Central memory CD8-positive, alpha-beta T cell (primary cell): ENCODE results near the gene VWA1.
"Not testable (repeated sequence)": the region's sequence is repeated elsewhere in the genome, so short reads cannot be mapped to it uniquely, and the experiment has no call there.

Experiments used
- ATAC-seq: fragments of 150-1000 bp; cut with Tn5 transposase; replicated peaks from 2 replicates; pipeline ENCODE4 v1.10.0; 2022; ENCODE audit warnings: mild to moderate bottlenecking, moderate FRiP score, moderate number of reproducible peaks; ENCODE audit not compliant: poor library complexity, severe bottlenecking; ENCODE audit errors: extremely low read depth
- DNase-seq, 2 donors: peaks; one replicate each; pipeline ENCODE4 v3.0.0; 2021; ENCODE audit warnings: low spot score in 2 of 2
- H3K27ac Mint-ChIP-seq: one replicate; pipeline ENCODE4 v1.8.0; 2022; ENCODE audit warnings: low read depth, mild to moderate bottlenecking, moderate library complexity, mixed read lengths
- H3K27me3 Mint-ChIP-seq: one replicate; pipeline ENCODE4 v1.8.0; 2022; ENCODE audit warnings: mixed read lengths
- H3K36me3 Mint-ChIP-seq: one replicate; pipeline ENCODE4 v1.8.0; 2022; ENCODE audit warnings: mild to moderate bottlenecking, moderate library complexity, mixed read lengths; ENCODE audit not compliant: insufficient read depth
- H3K4me1 Mint-ChIP-seq: one replicate; pipeline ENCODE4 v1.8.0; 2022; ENCODE audit warnings: mixed read lengths
- H3K4me3 Mint-ChIP-seq: one replicate; pipeline ENCODE4 v1.8.0; 2022; ENCODE audit warnings: mild to moderate bottlenecking, moderate library complexity, mixed read lengths
- H3K9me3 Mint-ChIP-seq: one replicate; pipeline ENCODE4 v1.8.0; 2022; ENCODE audit warnings: mixed read lengths

The VWA1 gene

DNA sequence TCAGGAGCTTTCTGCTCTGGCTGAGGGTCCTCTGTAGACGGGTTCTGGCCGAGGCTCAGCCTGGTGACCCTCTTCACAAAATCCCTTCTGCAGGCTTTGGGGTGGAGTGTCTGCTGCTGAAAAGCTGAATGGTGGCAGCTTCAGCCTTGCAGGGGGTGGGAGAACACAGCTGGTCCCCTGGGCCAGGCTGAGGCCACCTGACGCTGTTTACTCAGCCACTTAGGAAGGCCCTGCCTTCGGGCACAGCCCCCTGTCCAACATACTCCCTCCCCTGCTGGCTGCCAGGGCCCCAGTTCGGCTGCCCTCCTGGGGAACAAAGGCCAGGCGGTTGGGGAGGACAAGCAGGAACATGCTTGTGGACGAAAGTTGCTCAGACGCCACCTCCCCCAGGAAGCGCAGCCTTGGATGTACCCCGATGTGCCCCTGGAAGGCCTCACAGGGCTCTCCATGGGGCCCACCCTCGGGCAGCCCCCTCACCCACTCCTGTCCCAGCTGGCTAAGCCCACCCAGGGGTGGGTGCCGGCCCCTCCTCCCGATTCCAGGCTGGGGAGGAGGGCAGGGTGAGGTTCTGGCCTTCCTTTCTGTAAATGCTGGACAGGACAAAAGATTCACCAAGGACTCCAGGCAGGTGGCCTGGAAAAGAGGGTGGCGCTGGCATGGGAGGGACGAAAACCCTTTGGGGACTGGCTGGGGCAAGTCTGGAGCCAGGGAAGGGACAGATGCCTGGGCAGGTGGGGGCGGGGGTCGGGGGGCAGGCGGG lies 14.2 kb upstream of the VWA1 start, which contains the start of gene ANKRD65:
TSS of gene ANKRD65 (minus strand) at position 130 of the 760 bp plus-strand sequence. CDS start 271 bp downstream, outside the sequence.
- Mint-ChIP-seq H3K27ac (no peak within 1 kb of the TSS), H3K4me1 (no peaks in the 10 kb centered on the region)
- ATAC-seq, result no peak

DNA sequence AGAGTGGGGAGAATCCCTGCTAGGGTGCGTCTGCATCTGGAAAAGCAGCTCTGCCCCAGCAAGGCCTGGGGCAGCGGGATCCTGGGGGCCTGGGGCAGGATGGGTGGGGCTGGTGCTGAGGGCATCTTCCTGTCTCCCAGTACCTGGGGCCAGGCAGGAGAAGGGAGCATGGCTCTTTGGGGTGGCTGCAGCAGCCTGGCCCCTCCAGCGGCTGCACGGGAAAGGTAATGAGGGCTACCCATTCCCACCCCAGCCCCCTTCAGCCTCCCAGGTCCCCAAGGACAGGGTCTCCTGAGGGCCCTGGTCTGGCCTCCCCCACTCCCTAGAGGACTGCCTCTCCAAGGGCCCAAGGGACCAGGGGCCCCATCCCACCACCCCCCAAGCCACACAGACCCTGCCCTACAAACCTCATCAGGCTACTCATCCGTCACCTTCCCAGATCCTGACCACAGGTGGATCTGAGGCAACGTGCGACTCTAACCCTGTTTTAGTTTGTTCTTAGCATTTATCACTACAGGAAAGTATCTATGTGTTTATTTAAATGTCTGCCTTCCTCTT lies 13.5 kb upstream of the VWA1 start:
- no peak overlapping the region for H3K4me3 Mint-ChIP-seq
- no peak overlapping the region for H3K27ac Mint-ChIP-seq
- H3K36me3 Mint-ChIP-seq, result no peaks in the 10 kb centered on the region
- ATAC-seq, result no peak
- H3K27me3 Mint-ChIP-seq, result peaks cover 29% of the 10 kb centered on the region
- no peaks in the 10 kb centered on the region for H3K9me3 Mint-ChIP-seq
- DNase-seq, result no peak
- H3K4me1 Mint-ChIP-seq, result no peaks in the 10 kb centered on the region

More for the DNA sequence above, 14.2 kb upstream of the VWA1 start, which contains the start of gene ANKRD65:
- Mint-ChIP-seq H3K9me3 (no peaks in the 10 kb centered on the region), H3K36me3 (no peaks in the 10 kb centered on the region), H3K27me3 (peaks cover 29% of the 10 kb centered on the region), H3K4me3 (no peak within 1 kb of the TSS)
- no peak for DNase-seq

GRCh38 chr1:1422465-1423244 lies 12.8 kb upstream of the VWA1 start:
- Mint-ChIP-seq H3K4me1 (no peaks in the 10 kb centered on the region), H3K27me3 (peaks cover 29% of the 10 kb centered on the region), H3K9me3 (no peaks in the 10 kb centered on the region), H3K4me3 (no peak overlapping the region), H3K36me3 (no peaks in the 10 kb centered on the region), H3K27ac (no peak overlapping the region)
- no peak for ATAC-seq
- no peak for DNase-seq

DNA sequence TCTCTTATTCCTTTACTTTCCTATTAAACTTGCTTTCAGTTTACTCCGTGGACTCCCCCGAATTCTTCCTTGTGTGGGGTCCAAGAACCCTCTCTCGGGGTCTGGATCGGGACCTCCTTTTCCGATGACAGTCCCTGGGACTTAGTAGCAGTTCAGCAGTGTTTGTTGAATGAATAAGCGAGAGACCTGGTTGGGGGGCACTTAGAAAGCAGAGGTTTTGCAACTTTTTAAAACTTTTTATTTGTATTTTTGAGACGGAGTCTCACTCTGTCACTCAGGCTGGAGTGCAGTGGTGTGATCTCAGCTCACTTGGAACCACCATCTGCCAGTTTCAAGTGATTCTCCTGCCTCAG lies 12.3 kb upstream of the VWA1 start:
- Mint-ChIP-seq H3K4me1 (no peaks in the 10 kb centered on the region), H3K9me3 (no peaks in the 10 kb centered on the region), H3K27ac (no peak overlapping the region), H3K36me3 (no peaks in the 10 kb centered on the region), H3K4me3 (no peak overlapping the region), H3K27me3 (peaks cover 32% of the 10 kb centered on the region)
- ATAC-seq (no peak), DNase-seq (no peak)

- Mint-ChIP-seq H3K4me1 (no peaks in the 10 kb centered on the region), H3K27me3 (peaks cover 43% of the 10 kb centered on the region), H3K4me3 (peak overlapping the region; percentile 29), H3K36me3 (no peaks in the 10 kb centered on the region), H3K9me3 (no peaks in the 10 kb centered on the region), H3K27ac (no peak overlapping the region)
- DNase-seq (no peak), ATAC-seq (no peak)
Observed at GRCh38 chr1:1424707-1425106, 10.8 kb upstream of the VWA1 start.

DNA sequence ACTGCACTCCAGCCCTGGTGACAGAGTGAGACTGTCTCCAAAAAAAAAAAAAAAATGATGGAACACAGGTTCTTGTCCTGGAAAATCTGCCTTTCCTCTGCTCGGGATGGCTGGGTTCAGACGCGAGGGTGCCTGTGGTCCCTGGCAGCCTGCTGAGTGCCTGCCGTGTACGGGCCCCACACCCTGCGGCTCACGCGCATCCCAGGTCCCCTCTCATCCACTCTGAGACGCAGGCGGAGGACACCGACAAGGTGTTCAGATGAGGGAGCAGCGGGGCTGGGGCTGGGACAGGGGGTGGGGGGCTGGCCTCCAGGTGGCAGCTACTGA lies 10.1 kb upstream of the VWA1 start:
- H3K27me3 Mint-ChIP-seq, result peaks cover 50% of the 10 kb centered on the region
- H3K9me3 Mint-ChIP-seq, result no peaks in the 10 kb centered on the region
- no peaks in the 10 kb centered on the region for H3K4me1 Mint-ChIP-seq
- no peak overlapping the region for H3K27ac Mint-ChIP-seq
- no peak overlapping the region for H3K4me3 Mint-ChIP-seq
- DNase-seq (no peak), ATAC-seq (no peak)
- no peaks in the 10 kb centered on the region for H3K36me3 Mint-ChIP-seq

DNA sequence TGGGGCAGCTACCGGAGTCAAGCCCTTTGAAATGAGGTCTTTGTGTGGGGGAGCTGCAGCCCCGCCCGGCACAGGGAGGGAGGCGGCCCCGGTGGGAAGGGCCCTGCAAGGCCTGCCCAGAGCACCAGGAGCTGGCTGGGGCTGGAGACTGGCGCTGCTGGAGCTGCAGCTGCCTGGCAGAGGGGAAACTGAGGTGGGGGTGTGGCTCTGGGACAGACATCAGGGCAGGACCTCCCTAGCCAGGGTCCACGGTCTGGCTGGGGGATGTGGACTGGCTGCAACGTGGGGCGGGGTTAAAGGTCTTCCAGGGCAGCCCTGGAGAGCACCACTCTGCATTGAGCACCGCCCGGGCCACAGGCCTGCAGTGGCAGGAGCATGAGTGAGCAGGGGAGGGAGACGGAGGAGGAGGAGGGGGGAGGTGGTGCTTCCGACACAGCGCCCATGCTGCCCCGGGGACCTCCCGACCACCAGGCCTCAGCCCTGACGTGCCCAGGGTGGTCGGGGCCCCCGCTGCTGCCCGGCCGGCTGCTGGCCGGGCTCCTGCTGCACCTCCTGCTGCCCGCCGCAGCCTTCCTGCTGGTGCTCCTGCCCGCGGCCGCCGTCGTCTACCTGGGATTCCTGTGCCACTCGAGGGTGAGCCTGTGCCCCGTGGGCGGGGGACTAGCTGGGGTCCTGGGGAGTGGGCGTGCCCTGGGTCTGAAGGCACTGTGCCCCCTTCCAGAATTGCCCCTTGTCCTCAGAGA lies 9.6 kb upstream of the VWA1 start:
- H3K36me3 Mint-ChIP-seq, result no peaks in the 10 kb centered on the region
- no peak overlapping the region for H3K27ac Mint-ChIP-seq
- no peaks in the 10 kb centered on the region for H3K4me1 Mint-ChIP-seq
- no peak for ATAC-seq
- DNase-seq, result no peak
- no peaks in the 10 kb centered on the region for H3K9me3 Mint-ChIP-seq
- H3K4me3 Mint-ChIP-seq, result no peak overlapping the region
- H3K27me3 Mint-ChIP-seq, result peaks cover 50% of the 10 kb centered on the region

DNA sequence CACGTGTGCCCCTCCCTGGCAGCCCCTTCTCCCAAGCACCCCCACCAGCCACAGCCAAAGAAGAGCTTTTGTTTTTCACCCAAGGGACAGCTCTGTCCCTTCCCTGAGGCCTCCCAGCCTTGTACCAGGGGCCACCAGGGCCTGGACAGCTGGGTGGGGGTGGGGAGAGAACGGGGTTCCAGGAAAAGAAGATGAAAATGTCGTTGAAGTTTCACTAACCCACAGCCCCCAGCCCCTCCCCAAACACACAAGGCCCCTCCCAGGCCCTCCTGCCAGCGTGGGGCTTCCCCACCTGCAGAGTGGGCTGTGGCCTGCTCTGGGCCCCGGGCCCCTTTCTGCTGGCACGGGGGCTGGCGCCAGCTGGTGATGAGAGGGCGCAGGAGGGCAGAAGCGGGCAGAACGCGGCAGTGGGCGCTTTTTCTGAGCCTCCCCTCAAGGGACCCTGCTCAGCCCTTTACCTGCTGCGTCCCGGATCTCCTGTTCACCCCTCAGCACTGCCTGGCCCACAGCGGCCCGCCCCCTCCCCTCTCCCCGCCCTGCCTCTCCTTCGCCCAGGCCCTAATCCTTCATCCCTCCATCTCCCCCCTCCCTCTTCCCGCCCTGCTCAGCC lies 8.9 kb upstream of the VWA1 start:
- Mint-ChIP-seq H3K4me3 (no peak overlapping the region), H3K27me3 (peaks cover 50% of the 10 kb centered on the region), H3K9me3 (no peaks in the 10 kb centered on the region), H3K4me1 (no peaks in the 10 kb centered on the region), H3K27ac (no peak overlapping the region), H3K36me3 (no peaks in the 10 kb centered on the region)
- ATAC-seq (no peak), DNase-seq (no peak)

DNA sequence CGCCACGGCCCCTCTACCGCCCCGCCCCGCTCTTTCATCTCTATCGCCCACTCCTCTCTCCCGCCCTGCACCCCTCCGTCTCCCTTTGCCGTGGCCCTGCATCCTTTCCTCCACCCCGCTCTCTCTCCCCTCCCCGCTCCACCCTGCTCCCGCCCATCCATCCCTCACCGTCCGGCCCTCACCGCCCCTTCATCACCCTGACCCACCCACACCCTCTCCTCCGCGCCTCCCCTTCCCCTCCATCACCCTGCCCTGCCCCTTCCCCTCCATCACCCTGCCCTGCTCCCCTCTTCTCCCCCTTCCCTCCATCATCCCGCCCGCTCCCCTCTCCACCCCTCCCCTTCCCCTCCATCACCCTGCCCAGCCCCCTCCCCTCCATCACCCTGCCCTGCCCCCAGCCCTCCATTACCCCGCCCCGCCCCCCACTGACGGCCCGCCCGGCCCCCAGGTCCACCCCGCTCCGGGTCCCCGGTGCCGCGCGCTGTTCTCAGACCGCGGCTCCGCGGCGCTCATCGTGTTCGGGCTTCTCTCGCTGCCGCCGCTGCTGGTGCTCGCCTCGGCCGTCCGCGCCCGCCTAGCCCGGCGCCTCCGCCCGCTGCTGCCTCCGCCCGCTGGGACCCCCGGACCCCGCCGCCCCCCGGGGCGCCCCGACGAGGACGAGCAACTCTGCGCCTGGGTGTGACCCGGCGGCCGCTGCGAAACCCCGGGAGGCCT lies 8.2 kb upstream of the VWA1 start:
- DNase-seq (no peak), ATAC-seq (no peak)
- H3K27me3 Mint-ChIP-seq, result peaks cover 48% of the 10 kb centered on the region
- H3K4me3 Mint-ChIP-seq, result no peak overlapping the region
- no peaks in the 10 kb centered on the region for H3K4me1 Mint-ChIP-seq
- no peaks in the 10 kb centered on the region for H3K36me3 Mint-ChIP-seq
- no peak overlapping the region for H3K27ac Mint-ChIP-seq
- no peaks in the 10 kb centered on the region for H3K9me3 Mint-ChIP-seq

DNA sequence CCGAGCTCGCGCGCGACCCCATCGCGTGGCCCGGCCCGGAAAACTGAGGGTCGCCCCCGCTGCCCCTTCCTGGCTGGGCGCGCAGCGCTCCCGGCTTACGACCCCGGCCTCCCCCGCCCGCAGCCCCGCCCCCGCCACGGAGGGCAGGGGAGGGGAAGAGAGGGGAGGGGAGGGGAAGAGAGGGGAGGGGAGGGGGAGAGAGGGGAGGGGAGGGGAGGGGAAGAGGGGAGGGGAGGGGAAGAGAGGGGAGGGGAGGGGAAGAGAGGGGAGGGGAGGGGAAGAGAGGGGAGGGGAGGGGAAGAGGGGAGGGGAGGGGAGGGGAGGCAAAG lies 7.7 kb upstream of the VWA1 start:
- Mint-ChIP-seq H3K27ac (no peak overlapping the region), H3K27me3 (peaks cover 48% of the 10 kb centered on the region), H3K36me3 (no peaks in the 10 kb centered on the region), H3K4me3 (no peak overlapping the region), H3K9me3 (no peaks in the 10 kb centered on the region), H3K4me1 (no peaks in the 10 kb centered on the region)
- no peak for ATAC-seq
- DNase-seq, result no peak

DNA sequence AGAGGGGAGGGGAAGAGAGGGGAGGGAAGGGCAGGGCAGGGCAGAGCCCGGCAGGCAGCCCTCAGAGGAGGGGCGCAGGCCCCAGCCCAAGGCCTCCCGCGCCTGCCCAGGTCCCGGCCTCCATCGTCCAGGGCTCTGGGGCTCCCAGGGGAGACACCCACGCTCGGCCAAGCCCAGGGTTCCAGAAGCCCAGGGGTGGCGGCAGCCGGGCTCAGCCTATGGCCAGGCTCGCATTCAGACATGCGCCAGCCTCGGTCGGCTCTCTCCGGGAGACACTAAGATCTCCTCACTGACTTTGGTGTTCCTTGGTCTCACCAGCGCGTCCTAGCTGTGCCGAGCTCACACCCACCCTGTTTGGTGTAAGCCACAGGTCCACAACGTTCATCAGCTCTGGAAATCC lies 7.3 kb upstream of the VWA1 start:
- Mint-ChIP-seq H3K36me3 (no peaks in the 10 kb centered on the region), H3K4me3 (peak overlapping the region; percentile 39), H3K27ac (no peak overlapping the region), H3K27me3 (peaks cover 45% of the 10 kb centered on the region), H3K4me1 (no peaks in the 10 kb centered on the region), H3K9me3 (no peaks in the 10 kb centered on the region)
- ATAC-seq (no peak), DNase-seq (no peak)

DNA sequence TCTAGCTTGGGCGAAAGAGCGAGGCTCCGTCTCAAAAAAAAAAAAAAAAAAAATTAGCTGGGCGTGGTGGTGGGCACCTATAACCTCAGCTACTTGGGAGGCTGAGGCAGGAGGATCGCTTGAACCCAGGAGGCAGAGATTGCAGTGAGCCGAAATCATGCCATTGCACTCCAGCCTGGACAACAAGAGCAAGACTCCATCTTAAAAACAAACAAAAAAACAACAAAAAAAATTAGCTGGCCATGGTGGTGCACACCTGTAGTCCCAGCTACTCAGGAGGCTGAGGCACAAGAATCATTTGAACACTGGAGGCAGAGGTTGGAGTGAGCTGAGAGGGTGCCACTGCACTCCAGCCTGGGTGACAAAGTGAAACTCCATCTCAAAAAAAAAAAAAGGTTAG lies 6.5 kb upstream of the VWA1 start:
- not testable (repeated sequence) for H3K4me3 Mint-ChIP-seq, ATAC-seq, DNase-seq, H3K9me3 Mint-ChIP-seq, H3K4me1 Mint-ChIP-seq, H3K36me3 Mint-ChIP-seq, H3K27ac Mint-ChIP-seq
- peaks cover 42% of the 10 kb centered on the region for H3K27me3 Mint-ChIP-seq
